ENCODE results near the gene SHB. TPM values are rescaled to one million over a fixed set of nuclear protein-coding genes. Genes with fewer than 3 reads are reported as not detected.

Gene SHB
- total and polyA plus RNA-seq, 2 donors (not counting 3 experiments of a cell fraction or from before 2014, with no cell fraction given), result 13.4 to 24.9 TPM

- Histone ChIP-seq H3K9ac (replicated peaks; ENCODE audit: extremely low read depth, insufficient read depth, low read length) (no peak overlapping the region), H3K27ac (ENCODE audit: insufficient read depth, low read depth, low read length) (no peak overlapping the region), H3K4me2 (ENCODE audit: insufficient read depth, low read length) (no peak overlapping the region), H3K27me3 (ENCODE audit: control insufficient read depth in 2 of 2, insufficient read depth in 2 of 2, low read length in 2 of 2) (no peaks in the 10 kb centered on the region), H3K9me3 (replicated peaks; ENCODE audit: control insufficient read depth, insufficient read depth, low read length) (no peaks in the 10 kb centered on the region), H3K9me1 (replicated peaks; ENCODE audit: control insufficient read depth, extremely low read depth, insufficient read depth, low read length) (no peaks in the 10 kb centered on the region), H3K4me3 (replicated peaks in 1 of 3; ENCODE audit: insufficient read depth in 1 of 3, low read depth in 1 of 3, low read length in 3 of 3) (no peak overlapping the region), H2AFZ (ENCODE audit: low read depth, low read length) (no peak overlapping the region), H4K20me1 (replicated peaks; ENCODE audit: control insufficient read depth, extremely low read depth, insufficient read depth, low read length) (no peaks in the 10 kb centered on the region), H3K36me3 (ENCODE audit: control insufficient read depth in 2 of 2, extremely low read depth in 1 of 2, insufficient read depth in 2 of 2, low read length in 2 of 2) (no peaks in the 10 kb centered on the region), H3K79me2 (ENCODE audit: control insufficient read depth, insufficient read depth, low read length) (no peaks in the 10 kb centered on the region), H3K4me1 (ENCODE audit: control insufficient read depth, extremely low read depth, insufficient read depth, low read length) (no peaks in the 10 kb centered on the region)
- intact Hi-C loops (cut with micrococcal nuclease), result no loop called here
- TF ChIP-seq POLR2AphosphoS5 (IDR thresholded peaks at IDR 0.05; ENCODE audit: insufficient read depth, low read depth, low read length), result no peak
- TF ChIP-seq POLR2A (IDR thresholded peaks at IDR 0.05; ENCODE audit: low read depth, low read length), result no peak
- TF ChIP-seq MYC (IDR thresholded peaks at IDR 0.05; ENCODE audit: low read depth, low read length), result no peak
- TF ChIP-seq FOS (IDR thresholded peaks at IDR 0.05; ENCODE audit: borderline replicate concordance, insufficient read depth, low read length), result no peak
- no peak for TF ChIP-seq MAX (IDR thresholded peaks at IDR 0.05; ENCODE audit: insufficient read depth, insufficient read length)
- no peak for TF ChIP-seq EZH2 (IDR thresholded peaks at IDR 0.05; ENCODE audit: borderline replicate concordance, low read depth, low read length, severe bottlenecking)
- TF ChIP-seq CTCF (IDR thresholded peaks at IDR 0.05; ENCODE audit: extremely low read depth in 1 of 2, insufficient read depth in 1 of 2, low read depth in 1 of 2, low read length in 2 of 2), result no peak
- no TSS peak for BruUV-seq (replicated peaks)
- DNase-seq (ENCODE audit: low read depth, low spot score) (no peak), FAIRE-seq (no peak)
- ChIA-PET CTCF (interaction anchor here (1.0 to 1.1 kb wide), 2 partner anchors 24 to 399 kb away, joined by 3 read pairs; no protein-coding TSS in a partner anchor), POLR2A (no interaction called here)
- dilution Hi-C loops (cut with MboI; ENCODE audit: extremely low pct_ligation_motif_present, low sequenced_read_pairs), result no loop called here
These were observed 188.0 kb downstream of the SHB start for GRCh38 chr9:37880916-37881479.

Data from endothelial cell of umbilical vein (primary cell).